Hematopoietic multipotent progenitor cell treated with erythropoietin and hydrocortisone succinate and interleukin-3 and kit ligand, for 17 days (in vitro differentiated cells): ENCODE measurements around the gene FAM83F.
"Not testable (repeated sequence)": the region's sequence is repeated elsewhere in the genome, so short reads cannot be mapped to it uniquely, and the experiment has no call there.

Source experiments
- DNase-seq: peaks from one replicate; pipeline ENCODE4 v3.0.0-alpha.2; 2015; ENCODE audit warnings: low spot score

Gene FAM83F

DNA sequence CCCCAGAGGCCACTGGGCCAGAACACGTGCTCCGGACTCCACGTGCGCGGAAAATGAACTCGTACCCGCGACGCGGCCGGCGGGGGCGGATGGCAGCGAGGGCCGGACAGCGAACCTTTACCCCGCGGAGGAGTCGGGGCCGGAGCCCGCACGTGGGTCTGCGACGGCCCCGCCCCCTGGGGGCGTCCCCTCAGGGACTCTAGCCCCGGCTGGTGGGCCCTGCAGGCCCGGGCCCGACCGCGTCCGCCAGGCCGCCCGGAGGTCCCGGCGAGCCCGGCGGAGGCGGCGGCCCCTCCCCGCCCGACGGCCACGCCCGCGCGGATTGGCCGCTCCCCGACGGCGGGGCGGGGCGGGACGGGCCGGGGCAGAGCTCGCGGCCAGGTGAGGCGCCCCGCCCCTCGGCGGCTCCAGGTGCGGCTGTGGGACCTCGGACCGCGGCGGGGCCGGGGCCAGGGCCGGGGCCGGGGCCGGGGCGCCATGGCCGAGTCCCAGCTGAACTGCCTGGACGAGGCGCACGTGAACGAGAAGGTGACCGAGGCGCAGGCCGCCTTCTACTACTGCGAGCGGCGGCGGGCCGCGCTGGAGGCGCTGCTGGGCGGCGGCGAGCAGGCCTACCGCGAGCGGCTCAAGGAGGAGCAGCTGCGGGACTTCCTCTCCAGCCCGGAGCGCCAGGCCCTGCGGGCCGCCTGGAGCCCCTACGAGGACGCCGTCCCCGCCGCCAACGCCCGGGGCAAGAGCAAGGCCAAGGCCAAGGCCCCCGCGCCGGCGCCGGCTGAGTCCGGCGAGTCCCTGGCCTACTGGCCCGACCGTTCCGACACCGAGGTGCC, at the start of gene FAM83F:
Gene FAM83F, plus strand, starts transcription at position 389 of the 827 bp plus-strand sequence. Its CDS starts 89 bp downstream, at position 478.
- peak; percentile 82 for DNase-seq

DNA sequence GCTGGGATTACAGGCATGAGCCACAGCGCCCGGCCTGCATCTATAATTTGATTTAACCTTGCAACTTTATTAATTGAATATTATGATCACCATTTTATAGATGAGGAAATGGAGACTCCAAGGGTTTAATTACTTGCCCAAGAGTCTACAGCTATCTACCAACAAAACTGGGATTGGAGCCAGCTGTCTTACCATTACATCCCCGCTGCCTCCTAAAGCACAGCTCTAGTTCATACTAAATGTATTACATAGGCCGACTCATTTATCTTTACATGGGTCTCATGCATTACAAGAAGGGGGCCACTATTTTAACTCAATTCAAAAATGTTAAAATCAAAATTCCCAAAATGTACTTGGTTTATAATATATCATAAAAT, 48.6 kb upstream of the FAM83F start:
- DNase-seq = peak; percentile 74

GRCh38 chr22:39946503-39947219, 48.1 kb upstream of the FAM83F start:
- peak; percentile 85 for DNase-seq

- DNase-seq = peak; percentile 63
Measured at GRCh38 chr22:39947220-39948216, 47.2 kb upstream of the FAM83F start.

GRCh38 chr22:39949964-39950737, 44.6 kb upstream of the FAM83F start:
- no peak for DNase-seq

DNA sequence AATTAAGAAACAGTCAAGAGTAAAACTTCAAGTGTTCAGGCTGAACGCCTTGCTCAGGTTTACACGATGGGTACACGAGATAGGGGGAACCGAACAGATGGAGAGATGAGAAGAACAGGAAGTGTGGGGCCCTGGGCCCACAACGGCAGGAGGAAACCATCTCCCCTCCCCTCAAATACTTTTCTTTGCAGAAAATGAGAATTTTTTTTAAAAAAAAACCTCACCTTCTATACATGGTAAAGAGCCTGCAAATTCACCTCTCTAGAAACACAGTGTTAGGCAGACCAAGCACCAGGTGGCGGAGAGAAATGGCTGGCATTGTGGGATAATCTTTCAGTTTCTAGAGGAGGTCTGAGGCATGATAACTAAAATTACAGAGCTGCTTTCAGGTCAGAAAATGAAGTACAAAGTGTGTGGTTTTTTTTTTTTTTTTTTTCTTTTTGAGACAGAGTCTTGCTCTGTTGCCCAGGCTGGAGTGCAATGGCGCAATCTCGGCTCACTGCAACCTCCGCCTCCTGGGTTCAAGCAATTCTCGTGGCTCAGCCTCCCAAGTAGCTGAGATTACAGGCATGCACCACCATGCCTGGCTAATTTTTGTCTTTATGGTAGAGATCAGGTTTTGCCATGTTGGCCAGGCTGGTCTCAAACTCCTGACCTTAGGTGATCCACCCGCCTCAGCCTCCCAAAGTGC, 43.0 kb upstream of the FAM83F start:
- DNase-seq = not testable (repeated sequence)

GRCh38 chr22:39952347-39952746, 42.4 kb upstream of the FAM83F start:
- no peak for DNase-seq

- DNase-seq = no peak
Measured at GRCh38 chr22:39953101-39953500, 41.7 kb upstream of the FAM83F start.

DNA sequence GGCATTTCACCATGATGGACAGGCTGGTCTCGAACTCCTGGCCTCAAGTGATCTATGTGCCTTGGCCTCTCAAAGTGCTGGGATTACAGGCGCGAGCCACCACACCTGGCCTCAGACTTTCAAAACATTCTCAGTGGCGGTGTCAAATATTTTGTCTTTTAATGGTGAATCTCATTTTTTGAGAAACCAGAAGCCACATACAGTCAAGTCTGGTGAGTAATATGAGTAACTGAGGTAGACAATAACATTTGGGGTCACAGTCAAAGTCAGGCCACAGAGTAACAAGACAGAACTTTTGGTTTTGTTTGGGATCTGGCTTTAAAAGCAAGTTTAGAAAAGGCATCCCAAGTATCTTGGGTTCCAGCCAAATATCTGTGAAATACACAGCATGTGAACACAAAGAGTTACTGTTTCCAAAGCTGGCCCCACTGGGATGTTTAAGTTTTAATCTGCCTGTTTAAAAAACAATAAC, 40.1 kb upstream of the FAM83F start:
- no peak for DNase-seq

GRCh38 chr22:39955675-39956074, 39.1 kb upstream of the FAM83F start:
- no peak for DNase-seq

- no peak for DNase-seq
Measured at GRCh38 chr22:39956932-39957664, 37.7 kb upstream of the FAM83F start.

GRCh38 chr22:39958009-39958711, 36.6 kb upstream of the FAM83F start:
- no peak for DNase-seq

- DNase-seq = no peak
Measured at GRCh38 chr22:39958949-39959639, 35.7 kb upstream of the FAM83F start.

DNA sequence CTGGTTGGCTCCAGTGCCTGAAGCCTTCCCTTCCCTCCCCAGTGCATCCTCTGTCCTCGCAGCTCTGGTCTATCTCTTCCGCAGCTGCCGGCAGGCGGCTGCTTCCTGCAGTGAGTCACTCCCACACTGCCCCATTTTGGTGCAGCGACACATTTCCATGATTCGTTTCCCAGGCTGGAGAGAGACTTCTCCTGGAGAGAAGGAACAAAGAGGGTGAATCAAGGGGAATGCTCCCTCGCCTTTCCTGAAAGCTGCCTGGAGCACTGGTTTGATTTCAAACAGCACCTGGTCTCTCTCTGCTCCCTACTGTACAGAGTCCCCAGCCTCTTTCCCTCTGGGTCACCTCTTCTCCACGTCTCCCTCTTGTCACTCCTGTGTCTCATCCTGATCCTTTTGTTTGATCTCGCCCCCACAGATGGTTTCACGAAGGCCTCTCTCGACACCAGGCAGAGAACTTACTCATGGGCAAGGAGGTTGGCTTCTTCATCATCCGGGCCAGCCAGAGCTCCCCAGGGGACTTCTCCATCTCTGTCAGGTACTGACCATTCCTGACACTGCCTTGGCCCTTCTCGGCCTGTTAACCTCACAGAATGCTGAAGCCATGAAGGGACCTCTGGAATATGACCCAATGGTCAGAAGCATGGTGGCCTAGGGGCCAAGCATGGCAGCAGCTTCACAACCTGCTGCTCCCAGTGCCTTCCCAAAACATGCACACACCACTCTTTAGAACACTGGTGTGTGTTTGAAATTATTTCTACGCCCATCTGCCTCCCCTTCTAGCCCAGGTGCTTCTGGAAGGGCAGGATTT, 34.9 kb upstream of the FAM83F start, which contains the start of gene TMA7B:
Gene TMA7B, plus strand, starts transcription at position 758 of the 808 bp plus-strand sequence. CDS start 3,978 bp downstream, outside the sequence.
- peak; percentile 49 for DNase-seq

DNA sequence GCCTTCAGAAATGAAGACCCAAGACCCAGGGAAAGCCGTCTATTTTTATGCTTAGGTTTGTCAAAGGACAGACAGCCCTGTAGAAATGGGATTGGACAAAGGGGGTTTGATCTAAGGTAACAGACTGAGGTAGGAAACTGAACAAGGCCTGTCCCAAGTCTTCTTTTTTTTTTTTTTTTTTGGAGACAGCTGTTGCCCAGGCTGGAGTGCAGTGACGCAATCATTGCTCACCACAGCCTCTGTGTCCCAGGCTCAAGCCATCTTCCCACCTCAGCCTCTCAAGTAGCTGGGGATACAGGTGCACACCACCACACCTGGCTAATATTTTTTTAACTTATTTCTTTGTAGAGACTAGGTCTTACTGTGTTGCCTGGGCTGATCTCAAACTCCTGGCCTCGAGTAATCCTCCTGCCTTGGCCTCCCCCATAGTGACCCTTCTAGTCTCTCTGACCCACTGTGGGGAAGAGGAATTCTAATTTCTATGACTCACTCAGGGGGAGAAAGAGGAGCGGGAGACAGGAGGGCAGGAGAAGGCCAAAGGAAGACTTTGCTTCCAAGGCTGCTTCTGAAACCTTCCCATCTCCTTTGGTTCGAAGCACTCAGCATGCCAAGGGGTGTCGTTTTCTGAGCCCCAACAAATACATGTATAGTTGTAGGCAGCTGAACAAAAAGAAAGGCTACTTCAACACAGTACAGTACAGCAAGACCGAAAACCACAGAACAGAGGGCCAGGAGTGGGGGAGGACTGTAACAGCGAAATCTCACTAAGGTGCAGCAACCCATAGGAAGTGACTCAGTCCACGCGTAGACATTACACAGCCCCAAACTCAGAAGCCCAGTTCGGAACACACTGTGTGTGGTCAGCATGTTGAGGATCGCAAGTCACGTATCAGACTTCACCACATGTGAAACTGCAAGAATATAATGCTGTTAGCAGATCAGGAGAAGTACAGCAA, 33.7 kb upstream of the FAM83F start:
- peak; percentile 78 for DNase-seq

GRCh38 chr22:39962071-39962470, 32.7 kb upstream of the FAM83F start:
- no peak for DNase-seq
